H1 (cell line): ENCODE measurements around the gene SPEF1. TPM values are rescaled to one million over a fixed set of nuclear protein-coding genes. Genes with fewer than 3 reads are reported as not detected.

Source experiments
- CTCF ChIA-PET: fragments of 300-600 bp; sonication (Branson Sonifier 250); formaldehyde crosslinking; loops from one replicate; lab custom pipeline; 2021; ENCODE audit not compliant: partially characterized antibody; lab: Charles Lee
- POLR2A ChIA-PET: fragments of 300-600 bp; sonication (Branson Sonifier 250); formaldehyde crosslinking; loops from one replicate; lab custom pipeline; 2021; ENCODE audit warnings: inconsistent platforms; ENCODE audit not compliant: partially characterized antibody; lab: Charles Lee
- DNase-seq, 2 experiments: peaks; one replicate each; pipeline versions ENCODE4 v3.0.0 to v3.0.0-alpha.2; 2010 to 2022; ENCODE audit warnings: low spot score in 2 of 2, low read depth in 1 of 2, mixed read lengths in 1 of 2
- FAIRE-seq: peaks from 2 replicates; lab custom pipeline; 2011; peaks lifted over from hg19 to GRCh38; lab: Jason Lieb, UNC
- H2AFZ ChIP-seq: 2 replicates; pipeline ENCODE4 v1.8.1; 2012; ENCODE audit warnings: low read length, inconsistent platforms
- H2AK5ac ChIP-seq: 2 replicates; pipeline ENCODE4 v1.6.1; 2013; ENCODE audit warnings: low read depth, low read length
- H2BK120ac ChIP-seq: replicated peaks from 2 replicates; pipeline ENCODE3; 2013; ENCODE audit warnings: low read depth, low read length, inconsistent platforms
- H2BK12ac ChIP-seq: 2 replicates; pipeline ENCODE4 v1.6.1; 2013; ENCODE audit warnings: low read depth, low read length
- H2BK15ac ChIP-seq: 2 replicates; pipeline ENCODE4 v1.6.1; 2013; ENCODE audit warnings: low read length
- H2BK20ac ChIP-seq: 2 replicates; pipeline ENCODE4 v1.6.1; 2013; ENCODE audit warnings: low read length
- H2BK5ac ChIP-seq: 2 replicates; pipeline ENCODE4 v1.6.1; 2013; ENCODE audit warnings: low read depth, low read length
- H3K14ac ChIP-seq: 2 replicates; pipeline ENCODE4 v1.6.1; 2013; ENCODE audit warnings: inconsistent platforms; ENCODE audit not compliant: insufficient read length
- H3K18ac ChIP-seq: 2 replicates; pipeline ENCODE4 v1.6.1; 2013; ENCODE audit warnings: low read length; ENCODE audit errors: extremely low read depth
- H3K23ac ChIP-seq: 2 replicates; pipeline ENCODE4 v1.6.1; 2013; ENCODE audit warnings: inconsistent platforms; ENCODE audit not compliant: insufficient read length
- H3K23me2 ChIP-seq: 2 replicates; pipeline ENCODE4 v1.6.1; 2013; ENCODE audit warnings: low read depth, low read length
- H3K27ac ChIP-seq: 2 replicates; pipeline ENCODE4 v1.6.1; 2011; ENCODE audit warnings: low read depth, low read length, inconsistent platforms
- H3K27me3 ChIP-seq, 4 experiments: replicated peaks in 1 of 4; 1 replicate in 1 of 4; 2 replicates in 3 of 4; pipeline versions ENCODE4 v1.6.1 to v1.8.1; 2011 to 2013; ENCODE audit warnings: low read length in 3 of 4, mild to moderate bottlenecking in 3 of 4, inconsistent platforms in 2 of 4, mixed read lengths in 2 of 4, moderate library complexity in 1 of 4; ENCODE audit not compliant: control insufficient read depth in 3 of 4, insufficient read depth in 3 of 4; ENCODE audit errors: extremely low read depth in 1 of 4
- H3K36me3 ChIP-seq, 4 experiments: 2 replicates each; pipeline versions ENCODE4 v1.6.1 to v1.8.1; 2011 to 2013; ENCODE audit warnings: mild to moderate bottlenecking in 4 of 4, low read length in 3 of 4, moderate library complexity in 2 of 4, control low read depth in 1 of 4, inconsistent platforms in 1 of 4; ENCODE audit not compliant: insufficient read depth in 4 of 4, control insufficient read depth in 2 of 4
- H3K4ac ChIP-seq: replicated peaks from 2 replicates; pipeline ENCODE3; 2013; ENCODE audit warnings: low read length, low read depth, mixed read lengths, inconsistent platforms; ENCODE audit not compliant: insufficient read length
- H3K4me1 ChIP-seq, 4 experiments: replicated peaks in 1 of 4; 1 replicate in 1 of 4; 2 replicates in 3 of 4; pipeline versions ENCODE4 v1.6.1 to v1.8.1; 2011 to 2013; ENCODE audit warnings: low read length in 3 of 4, inconsistent platforms in 2 of 4, mixed read lengths in 1 of 4; ENCODE audit not compliant: insufficient read depth in 4 of 4, control insufficient read depth in 3 of 4
- H3K4me2 ChIP-seq, 2 experiments: 2 replicates each; pipeline versions ENCODE4 v1.6.1 to v1.8.1; 2011 to 2013; ENCODE audit warnings: low read depth in 2 of 2, low read length in 2 of 2, control low read depth in 1 of 2, inconsistent platforms in 1 of 2, mild to moderate bottlenecking in 1 of 2; ENCODE audit not compliant: insufficient read depth in 1 of 2
- H3K4me3 ChIP-seq, 4 experiments: fragments of 200-600, 300-600 bp in 1 of 4; sonication (generic), shearing (Covaris generic), sonication (Bioruptor Twin) in 1 of 4; 2 replicates each; pipeline versions ENCODE4 v1.5.1 to v1.8.1; 2011 to 2016; ENCODE audit warnings: low read length in 4 of 4, low read depth in 3 of 4, control low read depth in 2 of 4, inconsistent platforms in 2 of 4, mild to moderate bottlenecking in 2 of 4, mixed read lengths in 1 of 4, moderate library complexity in 1 of 4; ENCODE audit not compliant: insufficient read depth in 2 of 4; ENCODE audit errors: extremely low read depth in 1 of 4
- H3K56ac ChIP-seq: replicated peaks from 2 replicates; pipeline ENCODE3; 2013; ENCODE audit warnings: low read depth, mild to moderate bottlenecking, mixed read lengths, low read length, inconsistent platforms; ENCODE audit not compliant: insufficient read length
- H3K79me1 ChIP-seq: 2 replicates; pipeline ENCODE4 v1.6.1; 2013; ENCODE audit warnings: low read depth, low read length, control low read depth
- H3K79me2 ChIP-seq, 2 experiments: 2 replicates each; pipeline versions ENCODE4 v1.6.1 to v1.8.1; 2012 to 2013; ENCODE audit warnings: low read length in 2 of 2, mild to moderate bottlenecking in 2 of 2, inconsistent platforms in 1 of 2; ENCODE audit not compliant: insufficient read depth in 2 of 2, control insufficient read depth in 1 of 2
- H3K9ac ChIP-seq, 4 experiments: replicated peaks in 1 of 4; 1 replicate in 1 of 4; 2 replicates in 3 of 4; pipeline versions ENCODE4 v1.6.1 to v1.8.1; 2011 to 2013; ENCODE audit warnings: low read depth in 3 of 4, low read length in 3 of 4, control low read depth in 2 of 4, mild to moderate bottlenecking in 2 of 4, moderate library complexity in 2 of 4, inconsistent platforms in 1 of 4; ENCODE audit errors: extremely low read depth in 1 of 4
- H3K9me3 ChIP-seq, 2 experiments: 2 replicates each; pipeline versions ENCODE4 v1.6.1 to v1.8.1; 2012 to 2013; ENCODE audit warnings: mild to moderate bottlenecking in 2 of 2, moderate library complexity in 2 of 2, control low read depth in 1 of 2, inconsistent platforms in 1 of 2, low read depth in 1 of 2, low read length in 1 of 2, mixed read lengths in 1 of 2; ENCODE audit not compliant: insufficient read depth in 2 of 2
- H4K20me1 ChIP-seq, 2 experiments: replicated peaks in 1 of 2; 2 replicates each; pipeline versions ENCODE3 to v1.8.1; 2011 to 2013; ENCODE audit warnings: inconsistent platforms in 2 of 2, low read length in 2 of 2, mild to moderate bottlenecking in 1 of 2; ENCODE audit not compliant: insufficient read depth in 2 of 2, control insufficient read depth in 1 of 2
- H4K5ac ChIP-seq: 2 replicates; pipeline ENCODE4 v1.6.1; 2013; ENCODE audit warnings: low read length, low read depth, mixed read lengths, inconsistent platforms; ENCODE audit not compliant: insufficient read length
- H4K8ac ChIP-seq: 2 replicates; pipeline ENCODE4 v1.8.0; 2013; ENCODE audit warnings: mild to moderate bottlenecking, moderate library complexity, low read length, inconsistent platforms; ENCODE audit not compliant: insufficient read depth; ENCODE audit errors: extremely low read depth
- H4K91ac ChIP-seq: replicated peaks from 2 replicates; pipeline ENCODE3; 2013; ENCODE audit warnings: low read length, mixed read lengths, inconsistent platforms; ENCODE audit not compliant: insufficient read length
- BACH1 ChIP-seq: IDR thresholded peaks from 2 replicates; pipeline ENCODE4 v1.6.1; 2012; ENCODE audit warnings: low read length, improper control_type of control experiment
- CBX8 ChIP-seq: fragments of 300-800, 300-1000 bp; sonication (generic); IDR thresholded peaks from 2 replicates; pipeline ENCODE4 v1.7.1; 2016; ENCODE audit warnings: low read depth, low read length, borderline replicate concordance
- JUND ChIP-seq: IDR thresholded peaks from 2 replicates; pipeline ENCODE4 v1.6.1; 2011; ENCODE audit warnings: mild to moderate bottlenecking, improper control_type of control experiment, low read length
- KDM1A ChIP-seq: fragments of 200-600, 300-600 bp; sonication (generic); IDR thresholded peaks from 2 replicates; pipeline ENCODE4 v1.7.1; 2016; ENCODE audit warnings: mild to moderate bottlenecking, low read length, borderline replicate concordance
- WGBS, 2 experiments: shearing (Covaris generic) in 1 of 2; methylation state at CpG; one replicate each; pipeline versions ENCODE4 v1.1.6 to v1.1.7; 2013 to 2015; ENCODE audit warnings: low lambda C conversion rate in 2 of 2, mixed read lengths in 2 of 2, inconsistent platforms in 1 of 2, low coverage in 1 of 2, missing lambda C conversion rate in 1 of 2; ENCODE audit not compliant: insufficient replicate concordance in 2 of 2, insufficient coverage in 1 of 2, insufficient read length in 1 of 2; ENCODE audit errors: extremely low coverage in 1 of 2, missing lambda C conversion rate in 1 of 2; 5-methylcytosine and 5-hydroxymethylcytosine counted together
- polyA plus RNA-seq, 7 experiments: library from polyadenylated mRNA; depleted of rRNA in 3 of 7; stranded (reverse) in 5 of 7; unstranded in 2 of 7; fragments of >200 nt in 5 of 7; fragments of 200-250 nt in 2 of 7; gene quantifications; 1 replicate in 5 of 7; 2 replicates in 1 of 7; 4 replicates in 1 of 7; pipeline versions ENCODE4 v1.2.1 to v1.2.3, GENCODE V29; 2011 to 2013; ENCODE audit warnings: missing spikeins in 2 of 7, mixed read lengths in 2 of 7
- total RNA-seq: library from RNA; stranded (reverse); fragmentation: NEBNext Ultra II Directional; extraction: Animal tissue kit (Norgen Biotek cat#: 25700); gene quantifications from 2 replicates; pipeline ENCODE4 v1.2.1, GENCODE V29; 2021

Gene SPEF1
- total and polyA plus RNA-seq, 2 of the 8 experiments (the other 6 are each of a cell fraction or from before 2014, with no cell fraction given) = 0.51 to 0.71 TPM

DNA sequence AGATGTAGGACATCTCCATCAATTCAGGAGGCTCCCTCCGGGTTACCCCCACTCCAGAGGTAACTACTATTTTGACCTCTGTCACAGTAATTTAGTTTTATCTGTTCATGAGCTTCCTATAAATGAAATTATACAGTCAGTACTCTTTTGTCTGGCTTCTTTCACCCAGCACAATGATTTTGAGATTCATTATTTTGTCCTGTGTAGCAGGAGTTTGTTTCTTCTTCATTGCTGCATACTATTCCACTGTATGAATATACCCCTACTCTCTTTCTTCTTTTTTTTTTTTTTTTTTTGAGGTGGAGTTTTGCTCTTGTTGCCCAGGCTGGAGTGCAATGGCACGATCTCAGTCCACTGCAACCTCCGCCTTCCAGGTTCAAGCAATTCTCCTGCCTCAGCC is 27.3 kb upstream of the SPEF1 start:
- H3K23ac ChIP-seq = no peak overlapping the region
- no peak overlapping the region for H2BK120ac ChIP-seq
- ChIA-PET CTCF (interaction anchor here (1.0 kb wide), 1 partner anchor 63 kb away, joined by 3 read pairs; no protein-coding TSS in a partner anchor), POLR2A (no interaction called here)
- no peak overlapping the region for H3K4me2 ChIP-seq
- no peaks in the 10 kb centered on the region for H3K79me2 ChIP-seq
- H3K23me2 ChIP-seq = no peaks in the 10 kb centered on the region
- H4K5ac ChIP-seq = no peak overlapping the region
- FAIRE-seq = no peak
- no peak overlapping the region for H3K9ac ChIP-seq
- no peak overlapping the region for H3K4ac ChIP-seq
- 91% methylated on average over 3 of the region's 3 CpGs; no CpG with 5 or more reads in 1 of the 2 experiments for WGBS, 2 experiments
- H2BK15ac ChIP-seq = no peak overlapping the region
- no peak overlapping the region for H2AFZ ChIP-seq
- no peak overlapping the region for H3K18ac ChIP-seq
- H3K9me3 ChIP-seq = no peaks in the 10 kb centered on the region
- H2BK20ac ChIP-seq = no peak overlapping the region
- no peaks in the 10 kb centered on the region for H4K20me1 ChIP-seq
- DNase-seq = no peak
- no peak overlapping the region for H2BK5ac ChIP-seq
- no peak overlapping the region for H3K27ac ChIP-seq
- no peaks in the 10 kb centered on the region for H3K79me1 ChIP-seq
- peaks cover 7 to 14% (median 9%) of the 10 kb centered on the region in 4 experiments; a peak in 6 of 7 replicates for H3K4me1 ChIP-seq
- H3K4me3 ChIP-seq = no peak overlapping the region
- H3K27me3 ChIP-seq = no peaks in the 10 kb centered on the region
- H3K36me3 ChIP-seq = peaks cover 0 to 12% (median 7%) of the 10 kb centered on the region in 4 experiments; a peak in 6 of 8 replicates
- H2AK5ac ChIP-seq = no peak overlapping the region
- no peak overlapping the region for H2BK12ac ChIP-seq
- TF ChIP-seq BACH1 (no peak), CBX8 (no peak), JUND (no peak), KDM1A (peak; percentile 62; the same call in 1 of the 2 replicates)
- no peak overlapping the region for H4K91ac ChIP-seq
- H3K14ac ChIP-seq = no peak overlapping the region
- no peak overlapping the region for H3K56ac ChIP-seq
- no peak overlapping the region for H4K8ac ChIP-seq
